ENCODE results near the gene MTX1.

DNA sequence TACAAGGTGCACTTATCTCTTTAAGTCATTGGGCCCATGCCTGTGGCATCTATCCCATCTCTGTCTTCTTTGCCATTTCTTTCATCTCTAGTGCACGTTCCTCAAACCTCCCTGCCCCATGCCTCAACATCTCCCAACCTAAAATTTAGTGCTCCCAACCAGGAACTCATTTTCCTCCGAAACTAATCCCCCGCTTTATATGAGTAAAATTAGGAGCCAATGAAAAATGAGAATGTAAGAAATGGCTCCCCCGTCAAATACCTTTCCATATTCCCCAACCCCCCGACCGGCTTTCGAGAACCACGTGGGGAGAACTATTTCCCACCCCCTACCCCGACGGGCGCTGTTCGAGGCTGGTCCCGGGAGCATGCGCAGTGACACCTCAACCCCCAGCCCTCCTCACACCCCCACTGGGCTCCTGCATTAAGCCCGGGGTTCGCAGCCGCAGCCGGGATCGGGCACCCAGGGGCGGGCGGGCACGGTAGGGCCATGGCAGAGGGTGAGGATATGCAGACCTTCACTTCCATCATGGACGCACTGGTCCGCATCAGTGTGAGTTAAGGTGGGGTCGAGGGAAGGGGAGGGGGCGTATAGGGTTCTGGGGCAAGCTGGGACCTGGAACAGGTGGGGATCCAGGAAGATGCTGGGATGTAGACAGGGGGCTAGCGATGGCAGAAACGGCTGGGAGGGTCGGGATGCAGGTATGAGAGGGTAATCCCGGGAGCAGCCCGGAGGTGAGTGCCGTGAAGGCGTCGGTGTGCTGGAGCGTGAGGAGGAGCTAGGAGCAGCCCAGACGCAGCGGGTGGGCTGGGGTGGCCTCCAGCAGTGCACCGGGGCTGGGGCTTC lies 34.8 kb upstream of the MTX1 start, which contains the start of gene TRIM46:
- TF ChIP-seq TAF1 (IDR thresholded peaks at IDR 0.05; ENCODE audit: low read depth, low read length) (no peak), POLR2A (IDR thresholded peaks at IDR 0.05; ENCODE audit: low read depth, low read length) (no peak), POLR2AphosphoS5 (IDR thresholded peaks at IDR 0.05; ENCODE audit: low read depth, low read length) (no peak), POU2F2 (IDR thresholded peaks at IDR 0.05; ENCODE audit: low read depth, low read length) (no peak)
